GM19351 (cell line): ENCODE data around the gene TRRAP.
"Not testable (repeated sequence)": the region's sequence is repeated elsewhere in the genome, so short reads cannot be mapped to it uniquely, and the experiment has no call there.

Source experiments
- ATAC-seq: cut with Tn5 transposase; IDR thresholded peaks from one replicate; pipeline ENCODE4 v1.9.1; 2021; ENCODE audit warnings: mild to moderate bottlenecking, moderate library complexity; ENCODE audit not compliant: unreplicated experiment

The TRRAP gene

GRCh38 chr7:99042957-99043356 lies 164.6 kb downstream of the TRRAP start:
- ATAC-seq = no peak

DNA sequence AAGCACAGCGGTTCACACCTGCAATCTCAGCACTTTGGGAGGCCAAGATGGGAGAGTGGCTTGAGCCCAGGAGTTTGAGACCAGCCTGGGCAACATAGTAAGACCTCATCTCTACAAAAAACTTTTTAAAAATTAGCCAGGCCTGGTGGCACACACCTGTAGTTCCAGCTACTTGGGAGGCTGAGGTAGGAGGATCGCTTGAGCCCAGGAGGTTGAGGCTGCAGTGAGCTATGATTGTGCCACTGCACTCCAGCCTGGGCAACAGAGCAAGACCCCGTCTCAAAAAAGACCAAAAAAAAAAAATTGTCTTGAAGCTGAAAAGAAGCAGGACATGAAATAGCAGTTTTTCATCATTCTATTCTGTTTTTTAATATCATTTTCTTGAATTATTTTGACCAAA lies 166.5 kb downstream of the TRRAP start:
- ATAC-seq = not testable (repeated sequence)

GRCh38 chr7:99046262-99046661 lies 167.9 kb downstream of the TRRAP start:
- not testable (repeated sequence) for ATAC-seq

DNA sequence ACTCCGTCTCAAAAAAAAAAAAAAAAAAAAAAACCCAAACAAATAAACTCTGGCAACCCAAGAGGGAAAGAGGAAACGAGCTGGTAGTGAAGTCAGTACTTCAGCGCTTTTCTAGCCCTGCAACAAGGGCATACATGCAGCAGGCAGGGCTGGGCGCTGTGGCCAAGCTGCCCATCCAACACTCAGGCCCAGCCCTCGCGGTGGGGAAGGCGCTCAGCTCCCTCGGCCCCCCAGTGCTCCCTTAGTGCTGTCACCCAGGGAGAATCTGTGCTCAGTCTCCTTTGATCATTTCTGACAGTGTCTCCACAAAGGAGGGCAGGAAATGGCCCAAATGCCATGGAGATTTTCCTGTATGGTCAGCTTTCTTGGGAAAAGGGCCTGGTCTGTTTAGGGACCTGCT lies 168.4 kb downstream of the TRRAP start:
- no peak for ATAC-seq

DNA sequence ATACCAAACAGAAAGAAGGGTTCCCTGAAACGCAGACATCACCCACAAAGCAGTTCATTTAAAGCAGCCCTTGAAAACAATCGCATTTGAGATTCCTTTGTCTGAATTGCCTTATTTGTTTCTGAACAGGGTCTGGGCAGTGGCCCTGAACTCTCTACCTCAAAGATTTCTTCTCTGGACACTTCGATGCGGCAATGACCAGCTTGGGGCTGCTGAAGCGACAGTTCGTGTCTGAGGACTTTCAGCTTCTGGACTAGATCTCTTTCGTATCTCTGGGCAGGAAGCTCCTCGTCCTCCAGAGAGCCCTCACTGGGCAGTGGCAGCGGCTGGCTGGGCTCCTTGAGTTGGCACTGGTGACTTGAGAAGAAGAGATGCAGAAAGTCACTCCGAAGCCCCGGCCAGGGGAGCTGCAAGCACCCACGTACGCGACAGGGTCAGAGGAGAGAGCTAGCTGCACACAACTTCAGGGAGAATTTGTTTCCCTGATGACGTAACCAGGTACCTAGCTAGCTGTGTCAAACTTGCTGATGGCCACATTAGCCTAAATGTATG lies 169.3 kb downstream of the TRRAP start:
- ATAC-seq = no peak

GRCh38 chr7:99050971-99051370 lies 172.6 kb downstream of the TRRAP start:
- ATAC-seq = no peak

- no peak for ATAC-seq
Observed at GRCh38 chr7:99054781-99055180, 176.4 kb downstream of the TRRAP start.

- no peak for ATAC-seq
Observed at GRCh38 chr7:99061001-99061776, 182.9 kb downstream of the TRRAP start.
